ENCODE data around the gene NOS2.

NOS2 gene

DNA sequence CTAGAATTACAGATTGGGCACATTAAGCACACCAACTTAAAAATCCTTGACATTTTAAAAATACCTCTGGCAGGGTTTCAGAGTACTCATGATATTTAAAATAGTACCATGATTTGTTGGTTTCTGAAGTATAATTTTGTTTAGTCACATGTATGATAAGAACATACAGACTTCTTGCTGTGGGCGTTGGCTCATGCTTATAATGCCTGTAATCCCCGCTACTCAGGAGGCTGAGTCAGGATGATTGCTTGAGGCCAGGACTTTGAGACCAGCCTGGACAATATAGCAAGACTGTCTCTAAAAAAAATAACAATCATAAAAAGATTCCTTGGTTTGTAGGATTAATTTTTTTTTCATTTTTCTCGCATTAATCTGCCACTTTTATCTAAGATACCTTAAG is 78.5 kb downstream of the NOS2 start:
- DNase-seq (ENCODE audit: low read depth), result no peak
